ENCODE results near the gene EFR3B. TPM values are rescaled to one million over a fixed set of nuclear protein-coding genes. Genes with fewer than 3 reads are reported as not detected.

The EFR3B gene
- total and polyA plus RNA-seq, 2 of the 4 experiments (the other 2 are of a cell fraction): 0.38 to 0.90 TPM

DNA sequence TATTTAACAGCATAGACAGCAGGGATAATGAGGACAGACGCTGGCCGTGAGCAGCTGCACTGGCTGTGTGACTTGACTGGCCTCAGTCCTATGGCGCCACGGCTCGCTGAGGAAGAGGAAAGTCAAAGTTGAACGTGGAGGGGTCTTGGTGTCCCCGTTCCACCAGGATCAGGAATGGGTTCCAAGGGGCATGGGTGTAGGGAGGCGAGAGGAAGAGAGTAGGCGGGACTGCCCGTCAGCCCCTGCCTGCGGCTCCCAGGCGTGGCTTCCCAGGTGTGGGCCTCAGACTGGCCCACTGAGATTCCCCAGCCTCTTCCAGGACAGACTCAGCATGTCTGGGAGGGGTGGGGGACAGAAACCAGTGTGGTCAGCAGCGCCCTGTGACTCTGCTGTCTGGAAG, 75.1 kb downstream of the EFR3B start:
- H3K27ac ChIP-seq (ENCODE audit: insufficient read depth, low read length): no peak overlapping the region
- H3K56ac ChIP-seq (ENCODE audit: extremely low read depth, insufficient read depth, low read length): no peak overlapping the region
- no peaks in the 10 kb centered on the region for H3K9me3 ChIP-seq (ENCODE audit: control insufficient read depth, insufficient read depth, low read length)
- no peak overlapping the region for H4K5ac ChIP-seq (ENCODE audit: low read depth, low read length)
- no peak overlapping the region for H2AK9ac ChIP-seq (replicated peaks; ENCODE audit: low read depth, low read length, poor library complexity)
- no TSS peak for BruUV-seq (replicated peaks)
- H2BK15ac ChIP-seq (ENCODE audit: low read depth, low read length): no peak overlapping the region
- no peak overlapping the region for H3K14ac ChIP-seq (replicated peaks; ENCODE audit: low read depth, low read length)
- no peak overlapping the region for H2AFZ ChIP-seq (replicated peaks; ENCODE audit: low read length, poor library complexity)
- intact Hi-C loops (cut with micrococcal nuclease): no loop called here
- no peak overlapping the region for H2BK20ac ChIP-seq (ENCODE audit: low read depth, low read length)
- no peak overlapping the region for H3K18ac ChIP-seq (ENCODE audit: low read depth, low read length)
- no peak overlapping the region for H2AK5ac ChIP-seq (ENCODE audit: low read depth, low read length)
- no peak for DNase-seq
- WGBS, 2 experiments (ENCODE audit: extremely low coverage in 2 of 2, insufficient read length in 1 of 2): 88% methylated on average over 4 of the region's 13 CpGs; no CpG with 5 or more reads in 1 of the 2 experiments
- TF ChIP-seq, protein P1, sequence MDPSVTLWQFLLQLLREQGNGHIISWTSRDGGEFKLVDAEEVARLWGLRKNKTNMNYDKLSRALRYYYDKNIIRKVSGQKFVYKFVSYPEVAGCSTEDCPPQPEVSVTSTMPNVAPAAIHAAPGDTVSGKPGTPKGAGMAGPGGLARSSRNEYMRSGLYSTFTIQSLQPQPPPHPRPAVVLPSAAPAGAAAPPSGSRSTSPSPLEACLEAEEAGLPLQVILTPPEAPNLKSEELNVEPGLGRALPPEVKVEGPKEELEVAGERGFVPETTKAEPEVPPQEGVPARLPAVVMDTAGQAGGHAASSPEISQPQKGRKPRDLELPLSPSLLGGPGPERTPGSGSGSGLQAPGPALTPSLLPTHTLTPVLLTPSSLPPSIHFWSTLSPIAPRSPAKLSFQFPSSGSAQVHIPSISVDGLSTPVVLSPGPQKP (IDR thresholded peaks at IDR 0.05; ENCODE audit: borderline replicate concordance, low read depth, low read length): no peak
- no peak for TF ChIP-seq CHD1 (IDR thresholded peaks at IDR 0.05; ENCODE audit: low read depth, low read length)
- TF ChIP-seq, protein P2, sequence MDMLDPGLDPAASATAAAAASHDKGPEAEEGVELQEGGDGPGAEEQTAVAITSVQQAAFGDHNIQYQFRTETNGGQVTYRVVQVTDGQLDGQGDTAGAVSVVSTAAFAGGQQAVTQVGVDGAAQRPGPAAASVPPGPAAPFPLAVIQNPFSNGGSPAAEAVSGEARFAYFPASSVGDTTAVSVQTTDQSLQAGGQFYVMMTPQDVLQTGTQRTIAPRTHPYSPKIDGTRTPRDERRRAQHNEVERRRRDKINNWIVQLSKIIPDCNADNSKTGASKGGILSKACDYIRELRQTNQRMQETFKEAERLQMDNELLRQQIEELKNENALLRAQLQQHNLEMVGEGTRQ (IDR thresholded peaks at IDR 0.05; ENCODE audit: low read depth, low read length): no peak
- TF ChIP-seq RFX5 (IDR thresholded peaks at IDR 0.05; ENCODE audit: low read depth, low read length): no peak
- TF ChIP-seq MAZ (IDR thresholded peaks at IDR 0.05; ENCODE audit: borderline replicate concordance, low read depth, low read length): no peak
- TF ChIP-seq POLR2A (IDR thresholded peaks at IDR 0.05; ENCODE audit: low read depth, low read length): no peak
- no peak for TF ChIP-seq RAD21 (IDR thresholded peaks at IDR 0.05; ENCODE audit: low read length)
- TF ChIP-seq FOS (IDR thresholded peaks at IDR 0.05; ENCODE audit: low read depth, low read length): no peak
- no peak for TF ChIP-seq NFE2L2 (IDR thresholded peaks at IDR 0.05; ENCODE audit: low read depth, low read length)
- no peak for TF ChIP-seq MXI1 (IDR thresholded peaks at IDR 0.05; ENCODE audit: borderline replicate concordance, low read depth, low read length)
- no peak for TF ChIP-seq MAFK (IDR thresholded peaks at IDR 0.05; ENCODE audit: low read depth, low read length)
- no peak for TF ChIP-seq SMC3 (IDR thresholded peaks at IDR 0.05; ENCODE audit: low read depth, low read length)
- no peak for TF ChIP-seq BHLHE40 (IDR thresholded peaks at IDR 0.05; ENCODE audit: low read depth, low read length)
- TF ChIP-seq, protein P3, sequence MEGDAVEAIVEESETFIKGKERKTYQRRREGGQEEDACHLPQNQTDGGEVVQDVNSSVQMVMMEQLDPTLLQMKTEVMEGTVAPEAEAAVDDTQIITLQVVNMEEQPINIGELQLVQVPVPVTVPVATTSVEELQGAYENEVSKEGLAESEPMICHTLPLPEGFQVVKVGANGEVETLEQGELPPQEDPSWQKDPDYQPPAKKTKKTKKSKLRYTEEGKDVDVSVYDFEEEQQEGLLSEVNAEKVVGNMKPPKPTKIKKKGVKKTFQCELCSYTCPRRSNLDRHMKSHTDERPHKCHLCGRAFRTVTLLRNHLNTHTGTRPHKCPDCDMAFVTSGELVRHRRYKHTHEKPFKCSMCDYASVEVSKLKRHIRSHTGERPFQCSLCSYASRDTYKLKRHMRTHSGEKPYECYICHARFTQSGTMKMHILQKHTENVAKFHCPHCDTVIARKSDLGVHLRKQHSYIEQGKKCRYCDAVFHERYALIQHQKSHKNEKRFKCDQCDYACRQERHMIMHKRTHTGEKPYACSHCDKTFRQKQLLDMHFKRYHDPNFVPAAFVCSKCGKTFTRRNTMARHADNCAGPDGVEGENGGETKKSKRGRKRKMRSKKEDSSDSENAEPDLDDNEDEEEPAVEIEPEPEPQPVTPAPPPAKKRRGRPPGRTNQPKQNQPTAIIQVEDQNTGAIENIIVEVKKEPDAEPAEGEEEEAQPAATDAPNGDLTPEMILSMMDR (conservative IDR thresholded peaks at IDR 0.05; ENCODE audit: low read depth, low read length): no peak
- TF ChIP-seq CEBPB (IDR thresholded peaks at IDR 0.05; ENCODE audit: low read depth, low read length): no peak
- no peak for TF ChIP-seq RCOR1 (IDR thresholded peaks at IDR 0.05; ENCODE audit: insufficient replicate concordance, low read length)
- H3K4me2 ChIP-seq (ENCODE audit: low read depth, low read length): no peak overlapping the region
- in situ Hi-C loops (cut with MboI; ENCODE audit: low sequenced_read_pairs): no loop called here
- dilution Hi-C loops (cut with HindIII; ENCODE audit: low sequenced_read_pairs, unreplicated experiment): no loop called here
- no peak overlapping the region for H2BK120ac ChIP-seq (ENCODE audit: low read depth, low read length)
- no peak overlapping the region for H4K8ac ChIP-seq (ENCODE audit: low read depth in 2 of 2, low read length in 2 of 2)
- no peaks in the 10 kb centered on the region for H3K4me1 ChIP-seq (ENCODE audit: control insufficient read depth, insufficient read depth, low read length)
- H4K91ac ChIP-seq (ENCODE audit: insufficient read depth, low read depth, low read length): no peak overlapping the region
- ChIA-PET POLR2A (ENCODE audit: unreplicated experiment) (no interaction called here), CTCF (no interaction called here)
- no peak overlapping the region for H3K4me3 ChIP-seq (ENCODE audit: insufficient read depth, low read depth, low read length)
- ATAC-seq (ENCODE audit: low read depth): no peak
- H3K9me1 ChIP-seq (ENCODE audit: insufficient read depth, low read length): no peaks in the 10 kb centered on the region
- no peak overlapping the region for H3K23ac ChIP-seq (ENCODE audit: low read depth, low read length)
- H3K27me3 ChIP-seq (ENCODE audit: control insufficient read depth, insufficient read depth, low read length): no peaks in the 10 kb centered on the region
- H2BK5ac ChIP-seq (ENCODE audit: low read depth, low read length, poor library complexity, severe bottlenecking): no peak overlapping the region
- H3K9ac ChIP-seq (ENCODE audit: low read depth, low read length): no peak overlapping the region
- no peaks in the 10 kb centered on the region for H3K79me1 ChIP-seq (ENCODE audit: low read depth in 1 of 2, low read length in 2 of 2)
- no peak overlapping the region for H3K4ac ChIP-seq (ENCODE audit: low read depth, low read length)
- H4K20me1 ChIP-seq (ENCODE audit: insufficient read depth, low read length): no peaks in the 10 kb centered on the region
- H3K36me3 ChIP-seq (ENCODE audit: control insufficient read depth, insufficient read depth, low read length): no peaks in the 10 kb centered on the region

Data from IMR-90 (cell line).